ENCODE data around the gene MTMR11.

DNA sequence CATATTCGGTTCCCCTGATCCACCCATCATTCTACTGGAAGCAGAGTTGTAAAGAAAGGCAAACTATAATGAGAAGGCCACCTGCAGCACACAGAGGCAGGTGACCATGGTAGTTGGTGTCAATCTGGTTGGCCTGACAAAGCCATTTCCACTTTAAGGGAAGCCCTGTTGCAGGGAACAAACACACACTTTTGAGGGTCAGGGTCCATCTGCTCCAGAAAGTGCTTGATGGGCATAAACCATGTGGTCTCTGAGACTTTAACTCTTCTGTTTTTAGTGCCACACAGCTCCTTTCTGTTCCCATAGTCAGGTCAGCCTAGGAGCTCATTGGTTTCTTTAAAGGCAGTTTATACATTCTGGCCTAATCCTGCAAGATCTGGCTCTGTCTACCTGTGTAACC lies 54.8 kb downstream of the MTMR11 start:
- TF ChIP-seq MXI1 (conservative IDR thresholded peaks at IDR 0.05; ENCODE audit: poor library complexity, severe bottlenecking), result no peak
- TF ChIP-seq, protein P1, sequence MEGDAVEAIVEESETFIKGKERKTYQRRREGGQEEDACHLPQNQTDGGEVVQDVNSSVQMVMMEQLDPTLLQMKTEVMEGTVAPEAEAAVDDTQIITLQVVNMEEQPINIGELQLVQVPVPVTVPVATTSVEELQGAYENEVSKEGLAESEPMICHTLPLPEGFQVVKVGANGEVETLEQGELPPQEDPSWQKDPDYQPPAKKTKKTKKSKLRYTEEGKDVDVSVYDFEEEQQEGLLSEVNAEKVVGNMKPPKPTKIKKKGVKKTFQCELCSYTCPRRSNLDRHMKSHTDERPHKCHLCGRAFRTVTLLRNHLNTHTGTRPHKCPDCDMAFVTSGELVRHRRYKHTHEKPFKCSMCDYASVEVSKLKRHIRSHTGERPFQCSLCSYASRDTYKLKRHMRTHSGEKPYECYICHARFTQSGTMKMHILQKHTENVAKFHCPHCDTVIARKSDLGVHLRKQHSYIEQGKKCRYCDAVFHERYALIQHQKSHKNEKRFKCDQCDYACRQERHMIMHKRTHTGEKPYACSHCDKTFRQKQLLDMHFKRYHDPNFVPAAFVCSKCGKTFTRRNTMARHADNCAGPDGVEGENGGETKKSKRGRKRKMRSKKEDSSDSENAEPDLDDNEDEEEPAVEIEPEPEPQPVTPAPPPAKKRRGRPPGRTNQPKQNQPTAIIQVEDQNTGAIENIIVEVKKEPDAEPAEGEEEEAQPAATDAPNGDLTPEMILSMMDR (IDR thresholded peaks at IDR 0.05; ENCODE audit: poor library complexity, severe bottlenecking), result no peak
- no peak for TF ChIP-seq POLR2AphosphoS5 (IDR thresholded peaks at IDR 0.05)
- no peak for TF ChIP-seq EZH2 (IDR thresholded peaks at IDR 0.05; ENCODE audit: borderline replicate concordance, insufficient read depth, low read length, poor library complexity, severe bottlenecking)
- no peak for TF ChIP-seq TAF1 (IDR thresholded peaks at IDR 0.05; ENCODE audit: low read depth)
- no peak for TF ChIP-seq EP300 (conservative IDR thresholded peaks at IDR 0.05; ENCODE audit: poor library complexity, severe bottlenecking)

All from neural cell (in vitro differentiated cells).